MCF 10A (cell line): ENCODE data around the gene TRIM63. TPM values are rescaled to one million over a fixed set of nuclear protein-coding genes. Genes with fewer than 3 reads are reported as not detected.

Experiments
- BruUV-seq: library from RNA; stranded (reverse); fragments of 400-500 nt; replicated peaks from 2 replicates; lab custom pipeline; 2021; lab: Mats Ljungman, UMichigan
- CTCF ChIA-PET: fragments of 300-600 bp; sonication (Branson Sonifier 250); formaldehyde crosslinking; extraction: SDS; loops from one replicate; lab custom pipeline; 2021; ENCODE audit warnings: antibody characterized with exemption, inconsistent platforms; lab: Yijun Ruan, JAX
- POLR2A ChIA-PET: fragments of 300-600, 350-650 bp; sonication (Branson Sonifier 250); formaldehyde crosslinking; extraction: SDS; loops from one replicate; lab custom pipeline; 2020; ENCODE audit warnings: antibody characterized with exemption, inconsistent platforms; lab: Yijun Ruan, JAX
- DNase-seq: peaks from one replicate; pipeline ENCODE4 v3.0.0-alpha.2; 2018; ENCODE audit not compliant: unreplicated experiment
- H3K27ac Mint-ChIP-seq: one replicate; pipeline ENCODE4 v1.8.0; 2022; ENCODE audit warnings: mild to moderate bottlenecking, low read depth, mixed read lengths; ENCODE audit not compliant: unreplicated experiment
- H3K27me3 Mint-ChIP-seq: one replicate; pipeline ENCODE4 v1.8.0; 2022; ENCODE audit warnings: mixed read lengths; ENCODE audit not compliant: insufficient read depth, unreplicated experiment
- H3K36me3 Mint-ChIP-seq: one replicate; pipeline ENCODE4 v1.8.0; 2022; ENCODE audit warnings: mild to moderate bottlenecking, moderate library complexity, mixed read lengths; ENCODE audit not compliant: insufficient read depth, unreplicated experiment
- H3K4me1 Mint-ChIP-seq: one replicate; pipeline ENCODE4 v1.8.0; 2022; ENCODE audit warnings: mixed read lengths; ENCODE audit not compliant: insufficient read depth, unreplicated experiment
- H3K4me3 Mint-ChIP-seq: one replicate; pipeline ENCODE4 v1.8.0; 2022; ENCODE audit warnings: mild to moderate bottlenecking, moderate library complexity, mixed read lengths; ENCODE audit not compliant: unreplicated experiment
- H3K9me3 Mint-ChIP-seq: one replicate; pipeline ENCODE4 v1.8.0; 2022; ENCODE audit warnings: mixed read lengths; ENCODE audit not compliant: unreplicated experiment
- CTCF ChIP-seq: fragments of 200-600 bp; IDR thresholded peaks from one replicate; pipeline ENCODE4 v1.8.0; 2022; ENCODE audit warnings: antibody characterized with exemption, mild to moderate bottlenecking; ENCODE audit not compliant: unreplicated experiment
- intact Hi-C: fragments of 100-400 bp; cut with micrococcal nuclease; formaldehyde crosslinking; loops from 2 replicates; pipeline ENCODE4 v1.14.1; 2022
- total RNA-seq: library from RNA; stranded (reverse); gene quantifications from 2 replicates; pipeline ENCODE4 v1.2.3, GENCODE V29; 2022

Gene TRIM63
- total RNA-seq, 1 experiment from 2014 or later: not detected

GRCh38 chr1:26070963-26071342 is 3.5 kb upstream of the TRIM63 start:
- BruUV-seq: no TSS peak
- ChIA-PET CTCF (interaction anchor here (1.5 kb wide), 1 partner anchor 36 kb away, joined by 3 read pairs; no protein-coding TSS in a partner anchor), POLR2A (no interaction called here)
- DNase-seq: no peak
- Mint-ChIP-seq H3K4me1 (no peaks in the 10 kb centered on the region), H3K27ac (no peak overlapping the region), H3K27me3 (peaks cover 42% of the 10 kb centered on the region), H3K36me3 (no peaks in the 10 kb centered on the region), H3K4me3 (no peak overlapping the region), H3K9me3 (no peaks in the 10 kb centered on the region)
- TF ChIP-seq CTCF: no peak
- intact Hi-C loops: no loop called here

DNA sequence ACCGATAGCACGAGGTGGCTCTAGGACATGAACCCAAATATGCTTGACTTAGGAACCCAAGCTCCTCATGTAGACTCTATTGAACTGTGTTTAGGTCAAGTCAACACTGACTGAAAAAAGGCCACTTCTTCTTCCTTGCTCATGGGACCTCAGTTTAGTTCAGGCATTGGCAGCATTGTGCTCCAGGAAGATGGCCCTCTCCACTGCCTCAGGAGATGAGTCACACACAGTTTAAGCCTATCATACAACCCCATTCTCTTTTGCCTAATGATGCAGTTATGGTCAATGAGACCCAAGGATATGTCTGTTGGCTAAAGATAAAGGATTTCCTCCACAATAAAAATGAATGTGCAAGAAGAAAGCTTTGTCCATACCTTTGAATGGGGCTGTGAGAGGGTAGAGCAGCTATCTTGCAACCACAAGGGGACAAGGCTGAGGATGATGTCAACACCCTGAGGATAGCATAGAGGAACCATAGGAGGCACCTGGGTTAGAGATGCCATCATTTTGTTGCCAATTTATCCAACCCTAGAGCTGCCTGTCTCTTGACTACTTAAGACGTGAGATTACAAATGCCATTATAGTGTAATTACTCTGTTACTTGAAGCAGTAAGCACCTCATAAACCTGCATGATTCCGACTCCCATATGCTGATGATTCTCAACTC is 3.0 kb upstream of the TRIM63 start:
- H3K4me1 Mint-ChIP-seq: no peaks in the 10 kb centered on the region
- ChIA-PET CTCF (interaction anchor here (1.0 to 1.5 kb wide), 3 partner anchors 34 to 58 kb away, joined by 3 read pairs; no protein-coding TSS in a partner anchor), POLR2A (no interaction called here)
- peaks cover 42% of the 10 kb centered on the region for H3K27me3 Mint-ChIP-seq
- H3K27ac Mint-ChIP-seq: no peak overlapping the region
- H3K9me3 Mint-ChIP-seq: no peaks in the 10 kb centered on the region
- H3K4me3 Mint-ChIP-seq: no peak overlapping the region
- H3K36me3 Mint-ChIP-seq: no peaks in the 10 kb centered on the region
- TF ChIP-seq CTCF: no peak
- no TSS peak for BruUV-seq
- no peak for DNase-seq
- intact Hi-C loops: no loop called here

DNA sequence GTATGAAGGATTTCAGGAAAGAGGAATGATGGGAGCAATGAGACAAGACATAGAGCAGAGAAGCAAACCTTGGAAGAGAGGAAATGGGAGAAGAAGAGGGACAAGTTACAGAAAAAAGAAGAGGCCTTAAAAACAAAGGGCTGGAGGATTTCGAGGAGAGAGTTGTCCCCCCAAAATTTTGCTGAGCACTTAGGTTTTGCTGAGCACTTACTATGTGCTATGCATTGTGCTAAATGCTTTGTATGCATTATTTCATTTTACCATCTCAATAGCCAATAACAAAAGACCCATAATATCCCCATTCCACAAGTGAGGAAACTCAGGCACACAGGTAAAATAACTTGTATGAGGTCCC is 2.5 kb upstream of the TRIM63 start:
- ChIA-PET POLR2A (no interaction called here), CTCF (interaction anchor here (1.0 to 1.5 kb wide), 3 partner anchors 34 to 59 kb away, joined by 3 read pairs; no protein-coding TSS in a partner anchor)

DNA sequence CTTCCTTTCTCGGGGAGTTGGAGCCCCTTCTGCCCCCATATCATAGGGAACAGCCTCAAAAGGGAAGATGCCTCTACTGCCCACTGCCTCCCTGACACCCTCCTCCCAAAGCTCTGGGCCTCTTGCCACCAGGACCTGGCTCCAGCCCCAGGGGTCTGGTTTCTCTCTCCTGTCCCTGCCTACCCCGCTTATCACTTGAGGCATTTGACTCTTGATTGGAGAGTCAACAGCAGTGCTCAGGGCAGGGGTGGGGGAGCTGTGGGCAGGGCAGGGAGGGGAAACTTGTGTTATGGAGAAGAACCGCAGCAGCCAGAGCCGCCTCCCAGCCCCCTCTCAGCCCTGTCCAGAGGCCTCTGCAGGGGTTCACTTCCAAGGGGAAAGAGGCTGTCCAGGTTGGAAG is 573 bp downstream of the TRIM63 start:
- DNase-seq: no peak
- POLR2A ChIA-PET: no interaction called here
- Mint-ChIP-seq H3K36me3 (no peaks in the 10 kb centered on the region), H3K4me3 (no peak overlapping the region), H3K27me3 (peaks cover 17% of the 10 kb centered on the region), H3K27ac (no peak overlapping the region), H3K9me3 (no peaks in the 10 kb centered on the region), H3K4me1 (no peaks in the 10 kb centered on the region)
- no peak for TF ChIP-seq CTCF
- intact Hi-C loops: no loop called here
- CTCF ChIA-PET: interaction anchor here (0.6 kb wide), 1 partner anchor 18 kb away, joined by 3 read pairs; no protein-coding TSS in a partner anchor
- BruUV-seq: no TSS peak

More for the DNA sequence above, 2.5 kb upstream of the TRIM63 start:
- H3K27me3 Mint-ChIP-seq: peaks cover 42% of the 10 kb centered on the region
- H3K4me1 Mint-ChIP-seq: no peaks in the 10 kb centered on the region
- intact Hi-C loops: no loop called here
- no peaks in the 10 kb centered on the region for H3K36me3 Mint-ChIP-seq
- DNase-seq: no peak
- no TSS peak for BruUV-seq
- H3K9me3 Mint-ChIP-seq: no peaks in the 10 kb centered on the region
- no peak overlapping the region for H3K27ac Mint-ChIP-seq
- H3K4me3 Mint-ChIP-seq: no peak overlapping the region
- TF ChIP-seq CTCF: no peak
